SK-N-MC (cell line): ENCODE results near the gene RHOJ.

Experiments
- EZH2 ChIP-seq: fragments of 200-600 bp; sonication (generic); IDR thresholded peaks from one replicate; pipeline ENCODE4 v1.6.1; 2017; ENCODE audit warnings: antibody characterized with exemption
- POLR2AphosphoS5 ChIP-seq: IDR thresholded peaks from 2 replicates; pipeline ENCODE4 v1.6.1; 2012; ENCODE audit warnings: mild to moderate bottlenecking, low read depth, low read length, borderline replicate concordance

DNA sequence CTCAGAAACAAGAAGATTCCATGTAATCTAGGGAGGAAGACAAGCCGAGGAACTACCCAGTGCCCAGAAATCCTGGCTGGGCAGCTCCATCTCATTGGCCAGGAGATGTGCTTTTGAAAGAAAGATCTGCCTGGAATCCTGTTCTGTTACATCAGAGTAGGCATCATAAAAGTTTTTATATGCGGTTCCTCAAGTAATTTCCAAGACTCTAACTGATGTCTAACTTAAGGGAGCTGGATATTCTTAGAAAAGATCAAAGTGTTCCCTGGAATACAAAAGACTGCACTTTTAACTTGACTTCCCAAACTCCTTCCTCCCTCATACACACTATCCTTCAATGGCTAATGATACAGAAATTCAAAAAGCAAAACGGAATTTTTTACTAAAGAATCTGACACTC is 16.3 kb downstream of the RHOJ start:
- TF ChIP-seq EZH2 (no peak), POLR2AphosphoS5 (no peak)
